GM19397 (cell line): Measurements from ENCODE around the gene IQCK.
"Not testable (repeated sequence)": the region's sequence is repeated elsewhere in the genome, so short reads cannot be mapped to it uniquely, and the experiment has no call there.

Experiments
- ATAC-seq: cut with Tn5 transposase; IDR thresholded peaks from one replicate; pipeline ENCODE4 v1.9.1; 2021; ENCODE audit warnings: mild to moderate bottlenecking, moderate library complexity; ENCODE audit not compliant: unreplicated experiment

IQCK gene

DNA sequence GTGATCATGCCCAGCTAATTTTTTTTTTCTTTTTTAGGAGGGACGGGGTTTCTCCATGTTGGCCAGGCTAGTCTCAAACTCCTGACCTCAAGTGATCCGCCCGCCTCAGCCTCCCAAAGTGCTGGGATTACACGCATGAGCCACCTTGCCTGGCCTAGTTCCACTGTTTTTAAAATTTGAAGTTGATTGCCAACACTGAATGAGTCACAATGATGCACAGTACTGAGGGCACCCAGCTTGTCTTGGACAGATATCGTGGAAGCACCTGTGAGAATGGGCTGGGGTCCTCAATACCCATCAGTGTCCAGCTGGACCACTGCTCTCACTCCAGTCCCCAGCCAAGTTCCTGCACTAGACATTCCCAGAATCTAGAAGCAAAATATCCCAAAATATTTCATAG lies 2.5 kb upstream of the IQCK start:
- ATAC-seq, result no peak

GRCh38 chr16:19716183-19716582 lies 1.9 kb upstream of the IQCK start:
- ATAC-seq, result no peak

GRCh38 chr16:19716728-19717127 lies 1.3 kb upstream of the IQCK start:
- not testable (repeated sequence) for ATAC-seq

- no peak for ATAC-seq
Observed at GRCh38 chr16:19717314-19717713, 757 bp upstream of the IQCK start.

- no peak for ATAC-seq
Observed at GRCh38 chr16:19718624-19718965, 524 bp downstream of the IQCK start.

GRCh38 chr16:19722269-19722952 lies 4.3 kb downstream of the IQCK start:
- ATAC-seq, result no peak

DNA sequence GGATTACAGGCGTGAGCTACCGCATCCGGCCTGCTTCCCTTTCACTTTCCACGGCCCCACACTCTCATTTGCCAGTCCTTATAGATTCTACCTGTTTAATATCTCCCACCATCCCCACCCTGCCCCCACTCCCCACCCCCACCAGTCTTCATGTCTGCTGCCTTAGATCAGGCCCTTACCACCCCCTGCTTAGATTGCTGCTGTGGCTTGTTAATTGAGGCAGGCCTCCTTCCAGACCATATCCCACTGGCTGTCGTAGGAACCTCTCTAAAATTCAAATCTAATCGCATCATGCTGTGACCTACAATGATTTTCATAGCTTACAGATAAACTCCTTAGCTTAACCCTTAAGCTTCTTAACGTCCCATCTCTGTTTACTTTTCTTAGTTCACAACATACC lies 4.9 kb downstream of the IQCK start:
- no peak for ATAC-seq

GRCh38 chr16:19728636-19728965 lies 10.5 kb downstream of the IQCK start:
- no peak for ATAC-seq

GRCh38 chr16:19733551-19733950 lies 15.5 kb downstream of the IQCK start:
- no peak for ATAC-seq

DNA sequence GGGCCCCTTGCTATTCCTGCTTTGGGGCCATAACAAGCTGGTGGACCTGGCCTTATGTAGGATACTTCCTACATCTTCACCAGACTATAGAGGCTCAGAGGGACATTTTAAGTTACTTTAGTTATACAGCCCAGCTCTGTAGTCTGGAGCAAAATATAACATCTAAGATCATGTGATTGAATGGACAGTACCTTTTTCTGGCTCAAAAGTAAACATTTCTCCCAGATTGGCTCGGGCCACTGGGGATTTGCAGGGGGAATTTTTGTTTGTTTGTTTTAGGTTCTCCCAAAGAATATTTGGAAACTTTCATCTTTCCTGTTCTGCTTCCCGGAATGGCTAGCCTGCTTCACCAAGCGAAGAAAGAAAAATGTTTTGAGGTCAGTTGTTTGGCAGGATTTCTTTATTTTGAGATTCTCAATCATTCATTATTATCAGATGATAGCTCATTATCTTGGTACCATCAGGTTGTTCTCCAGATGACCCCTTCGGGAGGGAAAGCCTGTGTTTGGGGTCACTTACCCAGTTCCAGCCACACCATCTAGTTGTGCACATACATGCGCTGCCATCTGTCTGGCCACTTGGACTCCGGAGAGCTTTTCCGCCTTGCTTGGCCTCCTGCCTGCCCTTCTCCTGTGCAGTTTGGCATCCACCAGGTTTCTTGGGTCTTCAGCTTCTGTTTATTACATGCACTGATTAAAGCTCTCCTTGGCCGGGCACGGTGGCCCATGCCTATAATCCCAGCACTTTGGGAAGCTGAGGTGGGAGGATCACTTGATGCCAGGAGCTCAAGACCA lies 17.2 kb downstream of the IQCK start:
- ATAC-seq, result no peak

DNA sequence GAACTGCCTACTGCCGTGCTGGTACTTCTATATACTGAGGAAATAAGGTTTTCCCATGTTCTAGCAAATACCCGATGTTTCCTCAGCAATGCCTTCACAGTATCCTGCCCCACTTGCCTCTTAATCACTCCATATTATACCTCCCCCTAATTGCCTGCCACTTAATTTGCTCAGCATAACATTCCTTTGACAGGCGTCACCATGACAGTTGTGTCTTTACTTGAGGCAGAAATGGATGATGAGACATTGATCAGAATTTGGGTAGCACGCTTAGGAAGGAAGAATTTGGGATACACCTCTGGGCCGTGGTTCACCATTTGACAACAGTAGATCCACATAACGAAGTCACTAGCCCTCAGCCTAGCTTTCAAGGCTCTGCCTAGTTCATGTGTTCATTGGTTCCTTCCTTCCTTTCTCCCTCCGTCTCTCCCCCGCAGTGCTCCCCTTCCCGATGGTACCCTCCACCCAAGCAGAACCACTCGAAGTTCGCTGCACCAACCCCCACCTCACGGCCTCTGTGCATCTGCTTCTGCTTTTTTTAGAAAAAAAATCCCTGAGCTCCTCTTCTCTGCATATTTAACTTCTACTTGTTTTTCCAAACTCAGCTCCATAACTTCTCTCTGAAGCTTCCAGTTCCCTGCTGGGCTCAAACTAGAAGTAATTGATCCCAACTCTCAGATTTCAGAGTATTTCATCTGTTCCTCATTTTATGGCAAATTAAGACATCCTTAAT lies 19.4 kb downstream of the IQCK start:
- no peak for ATAC-seq

DNA sequence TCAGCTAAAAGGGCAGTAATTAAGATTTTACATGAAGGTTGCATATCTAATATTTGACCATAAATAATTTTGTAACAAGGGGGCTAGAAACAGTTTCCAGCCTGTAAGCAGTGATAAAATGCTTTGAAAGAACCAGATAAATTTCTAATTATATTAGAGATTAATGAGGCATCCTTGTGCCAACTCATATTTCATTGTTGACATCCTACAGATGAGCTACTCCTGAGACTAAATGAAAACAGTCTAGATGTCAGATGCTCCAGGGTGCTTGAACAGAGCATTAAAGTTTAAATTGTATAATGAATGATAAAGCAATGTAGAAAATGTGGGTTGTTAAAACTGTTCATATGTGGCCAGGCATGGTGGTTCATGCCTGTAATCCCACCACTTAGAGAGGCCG lies 23.3 kb downstream of the IQCK start:
- no peak for ATAC-seq

GRCh38 chr16:19743816-19744159 lies 25.7 kb downstream of the IQCK start:
- no peak for ATAC-seq

GRCh38 chr16:19744670-19745069 lies 26.6 kb downstream of the IQCK start:
- no peak for ATAC-seq

- ATAC-seq, result no peak
Observed at GRCh38 chr16:19745286-19746010, 27.4 kb downstream of the IQCK start.

DNA sequence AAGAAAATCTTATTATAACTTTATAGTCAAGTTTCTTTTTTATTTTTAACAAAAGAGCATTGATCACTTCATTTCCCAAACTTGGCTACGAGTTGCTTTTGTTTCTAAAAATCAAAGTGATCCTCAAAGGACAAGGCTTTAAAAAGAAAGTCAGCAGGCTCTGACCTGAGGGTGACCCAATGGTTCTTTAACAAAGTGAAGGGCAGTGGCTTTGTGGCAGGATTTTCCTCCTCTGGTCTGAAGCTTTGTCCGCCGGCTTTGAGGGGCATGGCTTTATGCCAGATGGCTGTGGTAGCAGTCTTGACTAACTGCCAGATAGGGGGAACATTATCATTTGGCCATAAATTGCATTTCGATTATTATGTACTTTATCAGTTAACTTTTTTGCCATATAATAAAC lies 28.5 kb downstream of the IQCK start:
- no peak for ATAC-seq

GRCh38 chr16:19748389-19749168 lies 30.5 kb downstream of the IQCK start:
- ATAC-seq, result no peak

DNA sequence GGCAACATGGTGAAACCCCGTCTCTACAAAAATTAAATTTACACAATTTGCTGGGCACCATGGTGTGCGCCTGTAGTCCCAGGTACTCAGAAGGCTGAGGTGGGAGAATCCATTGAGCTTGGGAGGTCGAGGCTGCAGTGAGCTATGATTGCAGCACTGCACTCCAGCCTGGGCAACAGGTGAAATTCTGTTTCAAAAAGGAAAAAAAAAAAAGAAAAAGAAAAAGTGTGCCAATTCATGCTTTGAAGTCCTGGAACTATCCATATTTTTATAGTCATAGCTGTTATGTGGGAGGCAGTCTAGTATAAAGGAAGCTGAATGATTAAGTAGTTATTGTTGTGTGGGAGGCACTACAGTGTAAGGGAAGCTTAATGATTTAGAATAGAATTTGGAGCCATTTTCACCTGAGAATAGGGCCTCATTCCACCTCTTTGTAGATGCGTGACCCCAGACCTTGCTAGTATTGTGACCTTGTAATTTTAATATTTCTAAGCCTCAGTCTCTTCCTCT lies 31.6 kb downstream of the IQCK start:
- no peak for ATAC-seq

GRCh38 chr16:19751478-19752385 lies 33.7 kb downstream of the IQCK start:
- ATAC-seq, result no peak
